Measurements from ENCODE around the gene RHOJ. TPM values are rescaled to one million over a fixed set of nuclear protein-coding genes. Genes with fewer than 3 reads are reported as not detected.

RHOJ gene
- total and polyA plus RNA-seq, 3 donors from 2014 or later: 8.3 to 18.6 (median 8.4) TPM

DNA sequence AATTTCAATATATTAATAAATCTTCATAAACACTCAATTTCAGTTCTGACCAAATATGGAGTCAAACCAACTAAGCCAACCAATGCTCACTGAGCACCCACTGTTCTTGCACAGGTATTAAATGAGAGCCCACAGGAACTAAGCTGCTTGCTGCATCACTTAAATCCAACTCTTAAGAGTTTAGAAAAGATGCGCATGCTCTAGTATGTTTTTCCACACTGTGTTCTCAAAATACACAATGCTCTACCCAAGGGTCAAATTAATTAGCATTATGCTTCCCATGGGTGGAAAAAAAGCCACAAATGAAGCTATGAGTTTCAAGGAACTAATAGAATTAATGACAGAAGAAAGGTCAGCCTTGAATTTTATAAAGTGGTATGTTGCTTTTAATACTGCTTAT, 118.2 kb downstream of the RHOJ start:
- no peak for DNase-seq
- 79 to 94% methylated on average over 1 of the region's 1 CpG for WGBS, 2 donors
- intact Hi-C loops (cut with DNase I; ENCODE audit: low total_unique reads): no loop called here
- TF ChIP-seq, protein P1, sequence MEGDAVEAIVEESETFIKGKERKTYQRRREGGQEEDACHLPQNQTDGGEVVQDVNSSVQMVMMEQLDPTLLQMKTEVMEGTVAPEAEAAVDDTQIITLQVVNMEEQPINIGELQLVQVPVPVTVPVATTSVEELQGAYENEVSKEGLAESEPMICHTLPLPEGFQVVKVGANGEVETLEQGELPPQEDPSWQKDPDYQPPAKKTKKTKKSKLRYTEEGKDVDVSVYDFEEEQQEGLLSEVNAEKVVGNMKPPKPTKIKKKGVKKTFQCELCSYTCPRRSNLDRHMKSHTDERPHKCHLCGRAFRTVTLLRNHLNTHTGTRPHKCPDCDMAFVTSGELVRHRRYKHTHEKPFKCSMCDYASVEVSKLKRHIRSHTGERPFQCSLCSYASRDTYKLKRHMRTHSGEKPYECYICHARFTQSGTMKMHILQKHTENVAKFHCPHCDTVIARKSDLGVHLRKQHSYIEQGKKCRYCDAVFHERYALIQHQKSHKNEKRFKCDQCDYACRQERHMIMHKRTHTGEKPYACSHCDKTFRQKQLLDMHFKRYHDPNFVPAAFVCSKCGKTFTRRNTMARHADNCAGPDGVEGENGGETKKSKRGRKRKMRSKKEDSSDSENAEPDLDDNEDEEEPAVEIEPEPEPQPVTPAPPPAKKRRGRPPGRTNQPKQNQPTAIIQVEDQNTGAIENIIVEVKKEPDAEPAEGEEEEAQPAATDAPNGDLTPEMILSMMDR (IDR thresholded peaks at IDR 0.05): no peak
- TF ChIP-seq POLR2A (IDR thresholded peaks at IDR 0.05): no peak
- no peaks in the 10 kb centered on the region for H3K4me1 ChIP-seq
- no peaks in the 10 kb centered on the region for H3K27me3 ChIP-seq
- H3K9me3 ChIP-seq: no peaks in the 10 kb centered on the region
- H3K36me3 ChIP-seq (ENCODE audit: low read depth, missing control alignments): no peaks in the 10 kb centered on the region
- H3K4me3 ChIP-seq: no peak overlapping the region
- H3K27ac ChIP-seq: no peak overlapping the region

DNA sequence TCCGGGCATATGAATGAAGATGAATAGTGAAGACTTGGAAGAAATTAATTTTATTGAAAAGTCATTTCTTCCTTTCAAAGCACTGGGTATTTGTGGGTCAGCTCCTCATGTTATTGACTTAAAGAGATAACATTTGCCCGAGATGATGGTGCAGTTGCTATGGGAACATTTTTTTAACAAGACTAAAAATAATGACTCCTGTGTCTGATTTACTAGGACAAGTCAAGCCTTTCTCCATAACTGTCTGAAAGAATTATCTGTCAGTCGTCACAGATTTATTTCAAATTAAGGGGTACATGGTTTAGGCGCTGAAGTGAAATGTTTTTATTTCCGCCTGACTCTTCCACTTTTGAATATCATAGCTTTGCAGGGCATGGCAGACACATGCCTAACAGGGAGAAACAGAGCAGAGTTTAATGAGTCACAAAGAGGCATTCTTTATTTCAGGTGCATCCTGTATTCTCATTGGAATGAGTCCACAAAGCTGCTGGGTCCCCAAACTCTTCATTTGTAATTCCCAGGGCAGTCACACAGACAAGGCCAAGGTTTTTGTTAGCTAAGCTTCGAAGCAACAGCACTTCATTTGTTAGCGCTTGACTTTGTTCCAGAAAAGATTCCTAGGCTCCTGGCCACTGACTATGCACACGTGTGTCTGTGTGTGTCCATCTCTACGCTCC, 118.8 kb downstream of the RHOJ start:
- Histone ChIP-seq H3K36me3 (ENCODE audit: low read depth, missing control alignments) (no peaks in the 10 kb centered on the region), H3K27ac (no peak overlapping the region), H3K27me3 (no peaks in the 10 kb centered on the region), H3K4me3 (no peak overlapping the region), H3K9me3 (no peaks in the 10 kb centered on the region), H3K4me1 (no peaks in the 10 kb centered on the region)
- intact Hi-C loops (cut with DNase I; ENCODE audit: low total_unique reads): no loop called here
- WGBS, 2 donors: 48 to 50% methylated on average over 9 of the region's 9 CpGs
- TF ChIP-seq, protein P1 (IDR thresholded peaks at IDR 0.05): no peak
- TF ChIP-seq POLR2A (IDR thresholded peaks at IDR 0.05): no peak
- DNase-seq: no peak

DNA sequence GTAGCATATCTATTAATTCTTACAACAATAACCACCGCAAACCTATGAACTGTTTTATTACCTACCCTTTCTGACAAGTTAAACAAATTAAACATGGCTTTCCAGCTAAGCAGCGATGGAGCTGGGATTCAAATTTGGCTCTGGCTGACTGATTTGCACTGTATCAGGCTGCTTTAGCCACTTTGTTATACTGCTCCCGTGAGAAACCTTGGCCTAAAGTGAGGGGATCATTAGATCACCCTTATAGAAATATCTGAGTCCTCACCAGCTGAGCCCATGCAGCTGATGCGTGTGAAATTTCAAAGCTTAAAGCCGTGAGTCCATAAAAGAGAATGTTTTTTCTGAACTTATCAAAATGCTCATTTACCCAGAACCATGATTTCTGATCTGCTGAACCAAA, 122.6 kb downstream of the RHOJ start:
- no peak overlapping the region for H3K4me3 ChIP-seq
- TF ChIP-seq, protein P1 (IDR thresholded peaks at IDR 0.05): no peak
- no peak for TF ChIP-seq POLR2A (IDR thresholded peaks at IDR 0.05)
- intact Hi-C loops (cut with DNase I; ENCODE audit: low total_unique reads): no loop called here

DNA sequence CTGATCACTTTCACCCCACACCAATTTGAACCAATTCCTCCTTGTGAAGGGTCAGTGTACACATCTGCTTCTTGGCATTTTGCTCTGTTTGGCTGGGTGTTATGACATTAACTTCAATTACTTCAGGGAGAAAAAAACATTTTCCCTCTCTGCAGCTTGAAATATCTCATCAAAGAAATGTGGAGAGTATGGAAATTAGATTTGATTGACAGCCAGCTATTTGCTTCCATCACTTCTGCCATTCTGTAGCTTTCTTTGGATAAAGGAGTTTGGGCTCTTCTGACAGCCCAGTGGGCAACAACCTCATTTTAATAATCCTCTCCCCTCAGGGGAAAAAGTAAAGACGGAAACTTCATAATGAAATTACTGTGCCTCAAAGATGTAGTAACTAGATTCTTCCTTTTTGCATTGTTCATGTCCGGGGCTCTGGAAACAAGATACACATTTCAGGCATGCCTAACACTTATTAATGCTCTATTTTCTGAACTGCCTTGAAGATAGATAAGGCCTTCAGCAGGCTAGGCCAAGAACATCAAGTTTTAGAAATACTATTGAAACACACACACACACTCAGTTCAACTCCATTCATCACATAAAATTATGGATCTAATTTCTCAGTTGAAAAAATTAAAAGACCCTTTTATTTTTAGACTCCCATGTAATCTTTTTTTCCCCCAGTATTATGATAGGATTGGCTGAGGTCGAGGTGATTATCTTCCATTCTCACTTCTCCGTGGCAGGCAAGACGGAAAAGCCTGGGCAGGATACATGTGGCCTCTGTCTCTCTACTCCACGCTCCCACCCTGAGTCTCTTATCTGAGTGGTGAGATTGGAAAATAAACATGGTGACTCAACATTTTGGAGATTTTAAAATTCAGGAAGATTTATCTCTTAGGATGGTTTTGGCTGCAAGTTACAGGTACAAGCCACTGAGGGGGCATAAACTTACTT, 124.8 kb downstream of the RHOJ start:
- H3K9me3 ChIP-seq: no peaks in the 10 kb centered on the region
- H3K36me3 ChIP-seq (ENCODE audit: low read depth, missing control alignments): no peaks in the 10 kb centered on the region
- no peak overlapping the region for H3K4me3 ChIP-seq
- no peak overlapping the region for H3K27ac ChIP-seq
- 69 to 70% methylated on average over 6 of the region's 6 CpGs for WGBS, 2 donors
- DNase-seq: no peak
- H3K27me3 ChIP-seq: no peaks in the 10 kb centered on the region
- intact Hi-C loops (cut with DNase I; ENCODE audit: low total_unique reads): no loop called here
- no peak for TF ChIP-seq POLR2A (IDR thresholded peaks at IDR 0.05)
- TF ChIP-seq, protein P1 (IDR thresholded peaks at IDR 0.05): no peak
- H3K4me1 ChIP-seq: no peaks in the 10 kb centered on the region

More for the DNA sequence above, 122.6 kb downstream of the RHOJ start:
- no peak for DNase-seq
- H3K27me3 ChIP-seq: no peaks in the 10 kb centered on the region
- H3K36me3 ChIP-seq (ENCODE audit: low read depth, missing control alignments): no peaks in the 10 kb centered on the region
- H3K27ac ChIP-seq: no peak overlapping the region
- H3K4me1 ChIP-seq: no peaks in the 10 kb centered on the region
- 87 to 92% methylated on average over 5 of the region's 5 CpGs for WGBS, 2 donors
- H3K9me3 ChIP-seq: no peaks in the 10 kb centered on the region

Data from testis (tissue), 3 donors.